Esophagus squamous epithelium (tissue), 5 donors: ENCODE measurements around the gene RAB22A. TPM values are rescaled to one million over a fixed set of nuclear protein-coding genes. Genes with fewer than 3 reads are reported as not detected.

Experiments used
- DNase-seq: peaks from one replicate; lab custom pipeline; 2025; lab: John Stamatoyannopoulos, UW
- H3K27ac ChIP-seq, 4 donors: fragments of 200-600 bp; sonication (generic); one replicate each; pipeline ENCODE4 v1.5.1; 2016 to 2019; ENCODE audit warnings: mild to moderate bottlenecking in 1 of 4
- H3K27me3 ChIP-seq, 4 donors: fragments of 200-600 bp; sonication (generic); 1 replicate in 3 of 4; 2 replicates in 1 of 4; pipeline versions ENCODE4 v1.5.1 to v1.6.0; 2017 to 2021; ENCODE audit warnings: antibody characterized with exemption in 1 of 4
- H3K36me3 ChIP-seq, 3 donors: fragments of 200-600 bp; sonication (generic); one replicate each; pipeline ENCODE4 v1.5.1; 2016 to 2019
- H3K4me1 ChIP-seq, 3 donors: fragments of 200-600 bp; sonication (generic); one replicate each; pipeline ENCODE4 v1.5.1; 2017 to 2019
- H3K4me3 ChIP-seq, 4 donors: fragments of 200-600 bp; sonication (generic); 1 replicate in 3 of 4; 2 replicates in 1 of 4; pipeline ENCODE4 v1.5.1; 2016 to 2019; ENCODE audit warnings: mild to moderate bottlenecking in 2 of 4, moderate library complexity in 1 of 4
- H3K9me3 ChIP-seq, 3 donors: fragments of 200-600 bp; sonication (generic); one replicate each; pipeline ENCODE4 v1.5.1; 2016 to 2019
- CTCF ChIP-seq, 6 experiments: fragments of 450-650 bp in 4 of 6; fragments of 200-600 bp in 2 of 6; sonication (generic) in 2 of 6; IDR thresholded peaks; one replicate each; pipeline ENCODE4 v1.5.1; 2016 to 2019; ENCODE audit warnings: antibody characterized with exemption in 6 of 6, mild to moderate bottlenecking in 4 of 6, moderate library complexity in 4 of 6
- POLR2A ChIP-seq, 4 donors: fragments of 450-650 bp; IDR thresholded peaks; one replicate each; pipeline ENCODE4 v1.6.1; 2017; ENCODE audit warnings: antibody characterized with exemption in 4 of 4, mild to moderate bottlenecking in 4 of 4, moderate library complexity in 3 of 4
- WGBS, 2 donors: methylation state at CpG; one replicate each; pipeline ENCODE4 v1.1.5; 2018; 5-methylcytosine and 5-hydroxymethylcytosine counted together
- intact Hi-C: fragments of 100-400 bp; cut with DNase I; formaldehyde crosslinking; loops from one replicate; pipeline ENCODE4 v1.15.0; 2022
- total RNA-seq, 4 donors: library from RNA; depleted of rRNA; stranded (reverse); fragments of >200 nt; gene quantifications; one replicate each; pipeline ENCODE4 v1.1.0, GENCODE V29; 2016
- donor health status: DM: yes; HTN: yes; CAD: no.

Gene RAB22A
- total RNA-seq, 4 donors from 2014 or later, result 18.4 to 33.2 (median 21.4) TPM

- DNase-seq, result no peak
- no peaks in the 10 kb centered on the region for H3K4me1 ChIP-seq
- H3K27me3 ChIP-seq, result no peaks in the 10 kb centered on the region
- TF ChIP-seq POLR2A (IDR thresholded peaks at IDR 0.05) (no peak), CTCF (IDR thresholded peaks at IDR 0.05) (no peak)
- peaks cover 0 to 95% (median 14%) of the 10 kb centered on the region in 3 donors for H3K36me3 ChIP-seq
- intact Hi-C loops, result no loop called here
- no peak overlapping the region for H3K27ac ChIP-seq
- H3K9me3 ChIP-seq, result no peaks in the 10 kb centered on the region
- H3K4me3 ChIP-seq, result no peak overlapping the region
- WGBS, 2 donors, result 84 to 89% methylated on average over 8 to 9 of the region's 9 CpGs
Measured at GRCh38 chr20:58267389-58268215, 41.9 kb upstream of the RAB22A start.

GRCh38 chr20:58268421-58268821, 41.1 kb upstream of the RAB22A start:
- Histone ChIP-seq H3K27me3 (no peaks in the 10 kb centered on the region), H3K9me3 (no peaks in the 10 kb centered on the region), H3K4me1 (no peaks in the 10 kb centered on the region), H3K27ac (no peak overlapping the region), H3K4me3 (no peak overlapping the region), H3K36me3 (peaks cover 0 to 91% (median 11%) of the 10 kb centered on the region in 3 donors)
- DNase-seq, result no peak
- intact Hi-C loops, result no loop called here
- TF ChIP-seq CTCF (IDR thresholded peaks at IDR 0.05), result no peak
- no peak for TF ChIP-seq POLR2A (IDR thresholded peaks at IDR 0.05)
- WGBS, 2 donors, result 80 to 91% methylated on average over 7 of the region's 7 CpGs

- DNase-seq, result no peak
- TF ChIP-seq POLR2A (IDR thresholded peaks at IDR 0.05) (no peak), CTCF (IDR thresholded peaks at IDR 0.05) (no peak)
- Histone ChIP-seq H3K27me3 (no peaks in the 10 kb centered on the region), H3K27ac (no peak overlapping the region), H3K4me3 (no peak overlapping the region), H3K4me1 (no peaks in the 10 kb centered on the region), H3K9me3 (no peaks in the 10 kb centered on the region), H3K36me3 (peaks cover 0 to 84% (median 5%) of the 10 kb centered on the region in 3 donors)
- 73 to 76% methylated on average over 13 of the region's 13 CpGs for WGBS, 2 donors
- intact Hi-C loops, result no loop called here
Measured at GRCh38 chr20:58268936-58269619, 40.4 kb upstream of the RAB22A start.

GRCh38 chr20:58271606-58272351, 37.7 kb upstream of the RAB22A start:
- no peaks in the 10 kb centered on the region for H3K4me1 ChIP-seq
- H3K4me3 ChIP-seq, result no peak overlapping the region
- DNase-seq, result no peak
- no peaks in the 10 kb centered on the region for H3K27me3 ChIP-seq
- peaks cover 0 to 59% (median 3%) of the 10 kb centered on the region in 3 donors for H3K36me3 ChIP-seq
- intact Hi-C loops, result no loop called here
- no peaks in the 10 kb centered on the region for H3K9me3 ChIP-seq
- TF ChIP-seq CTCF (IDR thresholded peaks at IDR 0.05) (no peak), POLR2A (IDR thresholded peaks at IDR 0.05) (no peak)
- H3K27ac ChIP-seq, result no peak overlapping the region
- 83 to 90% methylated on average over 9 of the region's 9 CpGs for WGBS, 2 donors
